ENCODE results near the gene HLA-DMB. TPM values are rescaled to one million over a fixed set of nuclear protein-coding genes. Genes with fewer than 3 reads are reported as not detected.

The HLA-DMB gene
- total RNA-seq, 1 experiment from 2014 or later = 1.7 TPM

DNA sequence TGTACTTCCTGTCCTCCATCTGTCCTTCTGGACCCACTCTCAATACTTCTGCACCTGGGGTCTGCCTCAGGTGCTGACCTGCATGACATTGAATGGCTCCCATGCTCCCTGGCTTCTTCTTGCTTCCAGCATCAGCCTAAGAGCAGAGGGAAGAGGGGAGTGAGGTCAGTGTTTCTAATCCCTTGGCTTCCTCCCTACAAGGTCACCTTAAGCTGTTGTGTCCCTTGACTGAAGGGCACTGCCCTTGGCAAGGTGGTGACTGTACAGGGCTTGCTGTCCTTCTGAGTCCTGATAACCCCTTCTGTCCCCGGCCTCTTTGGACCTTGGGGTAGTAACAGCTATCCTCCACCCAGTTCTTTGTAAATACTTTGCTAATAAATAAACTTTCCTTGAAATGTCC lies 9.6 kb downstream of the HLA-DMB start:
- Histone ChIP-seq H4K8ac (replicated peaks; ENCODE audit: insufficient read length, low read depth, low read length) (no peak overlapping the region), H2BK5ac (ENCODE audit: insufficient read length, low read length) (no peak overlapping the region), H3K23me2 (ENCODE audit: insufficient read length, low read depth, low read length, poor library complexity, severe bottlenecking) (no peaks in the 10 kb centered on the region), H3K4me2 (ENCODE audit: insufficient read depth, insufficient read length, low read length) (no peak overlapping the region), H2BK15ac (ENCODE audit: low read depth, low read length) (no peak overlapping the region), H3K27me3 (ENCODE audit: insufficient read depth, low read length) (no peaks in the 10 kb centered on the region), H2BK12ac (ENCODE audit: insufficient read length, low read depth, low read length) (no peak overlapping the region), H3T11ph (ENCODE audit: low read length) (no peak overlapping the region), H3K56ac (ENCODE audit: insufficient read length, low read depth, low read length) (no peak overlapping the region), H3K4me1 (ENCODE audit: insufficient read depth, low read length) (no peaks in the 10 kb centered on the region), H2BK120ac (ENCODE audit: low read depth, low read length, poor library complexity, severe bottlenecking) (no peak overlapping the region), H3K23ac (ENCODE audit: insufficient read length, low read depth, low read length) (no peak overlapping the region), H2AK5ac (ENCODE audit: insufficient read length, low read length) (no peak overlapping the region), H4K20me1 (ENCODE audit: control insufficient read depth, insufficient read depth, insufficient read length) (no peaks in the 10 kb centered on the region), H4K5ac (ENCODE audit: insufficient read length, low read depth, low read length) (no peak overlapping the region), H3K79me1 (ENCODE audit: insufficient read depth, low read depth, low read length, poor library complexity, severe bottlenecking) (no peaks in the 10 kb centered on the region), H3K9ac (ENCODE audit: extremely low read depth, insufficient read length, low read length) (no peak overlapping the region), H3K27ac (ENCODE audit: insufficient read length, low read depth, low read length) (no peak overlapping the region), H3K14ac (ENCODE audit: insufficient read depth, low read length) (no peak overlapping the region), H2BK20ac (ENCODE audit: low read depth, low read length, poor library complexity, severe bottlenecking) (no peak overlapping the region), H3K79me2 (ENCODE audit: insufficient read depth, low read length) (no peaks in the 10 kb centered on the region), H3K4ac (ENCODE audit: low read depth, low read length) (no peak overlapping the region), H2AFZ (ENCODE audit: low read length) (no peak overlapping the region), H3K18ac (ENCODE audit: insufficient read length, low read depth, low read length) (no peak overlapping the region), H3K9me3 (ENCODE audit: control insufficient read depth, low read depth, low read length) (no peaks in the 10 kb centered on the region), H4K91ac (ENCODE audit: insufficient read length, low read depth, low read length) (no peak overlapping the region)
- no CpG with 5 or more reads among the region's 1 CpG for WGBS (ENCODE audit: extremely low coverage, insufficient read length, low lambda C conversion rate)
- Mint-ChIP-seq H3K4me1 (no peaks in the 10 kb centered on the region), H3K27me3 (ENCODE audit: low read depth) (peaks cover 16% of the 10 kb centered on the region), H3K27ac (no peak overlapping the region), H3K4me3 (no peak overlapping the region), H3K9me3 (no peaks in the 10 kb centered on the region; a peak in 1 of 5 replicates), H3K36me3 (ENCODE audit: insufficient read depth in 1 of 3, low read depth in 3 of 3) (no peaks in the 10 kb centered on the region)
- TF ChIP-seq, protein P1, sequence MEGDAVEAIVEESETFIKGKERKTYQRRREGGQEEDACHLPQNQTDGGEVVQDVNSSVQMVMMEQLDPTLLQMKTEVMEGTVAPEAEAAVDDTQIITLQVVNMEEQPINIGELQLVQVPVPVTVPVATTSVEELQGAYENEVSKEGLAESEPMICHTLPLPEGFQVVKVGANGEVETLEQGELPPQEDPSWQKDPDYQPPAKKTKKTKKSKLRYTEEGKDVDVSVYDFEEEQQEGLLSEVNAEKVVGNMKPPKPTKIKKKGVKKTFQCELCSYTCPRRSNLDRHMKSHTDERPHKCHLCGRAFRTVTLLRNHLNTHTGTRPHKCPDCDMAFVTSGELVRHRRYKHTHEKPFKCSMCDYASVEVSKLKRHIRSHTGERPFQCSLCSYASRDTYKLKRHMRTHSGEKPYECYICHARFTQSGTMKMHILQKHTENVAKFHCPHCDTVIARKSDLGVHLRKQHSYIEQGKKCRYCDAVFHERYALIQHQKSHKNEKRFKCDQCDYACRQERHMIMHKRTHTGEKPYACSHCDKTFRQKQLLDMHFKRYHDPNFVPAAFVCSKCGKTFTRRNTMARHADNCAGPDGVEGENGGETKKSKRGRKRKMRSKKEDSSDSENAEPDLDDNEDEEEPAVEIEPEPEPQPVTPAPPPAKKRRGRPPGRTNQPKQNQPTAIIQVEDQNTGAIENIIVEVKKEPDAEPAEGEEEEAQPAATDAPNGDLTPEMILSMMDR (conservative IDR thresholded peaks at IDR 0.05) = no peak
- no peak for DNase-seq
